ENCODE measurements around the gene LMBR1L. TPM values are rescaled to one million over a fixed set of nuclear protein-coding genes. Genes with fewer than 3 reads are reported as not detected.
A peak's percentile ranks its signal among the peaks of the same experiment; 100 is the strongest.

LMBR1L gene
- total RNA-seq, 2 experiments from 2014 or later, result 37.2 to 43.6 TPM

- TF ChIP-seq EZH2phosphoT487 (IDR thresholded peaks at IDR 0.05; ENCODE audit: borderline replicate concordance, low read depth, low read length) (no peak), CTCF (conservative IDR thresholded peaks at IDR 0.05; ENCODE audit: low read length) (no peak)
- intact Hi-C loops (cut with micrococcal nuclease; ENCODE audit: unreplicated experiment), result loop anchor here (1.0 kb wide), 2 partner anchors 20 to 79 kb away; partner anchors contain the start of gene TUBA1A
- H3K4me1 ChIP-seq (ENCODE audit: insufficient read depth, low read length, poor library complexity, severe bottlenecking), result peaks cover 36% of the 10 kb centered on the region
- H3K36me3 ChIP-seq (ENCODE audit: insufficient read depth, low read length), result no peaks in the 10 kb centered on the region
- peak overlapping the region; percentile 99 for H2AFZ ChIP-seq (ENCODE audit: low read length)
- H4K20me1 ChIP-seq (ENCODE audit: insufficient read depth, low read length), result no peaks in the 10 kb centered on the region
- no peaks in the 10 kb centered on the region for H3K79me2 ChIP-seq (ENCODE audit: insufficient read depth, low read depth, low read length)
- ChIA-PET CTCF (ENCODE audit: unreplicated experiment) (no interaction called here), POLR2A (interaction anchor here (0.6 to 1.9 kb wide), 7 partner anchors 9 to 1117 kb away, joined by 3 to 7 read pairs (median 4); partner anchors contain the start of genes TUBA1A and TUBA1B)
- no TSS peak for BruUV-seq (replicated peaks)
- H3K9me3 ChIP-seq (ENCODE audit: low read length), result no peaks in the 10 kb centered on the region
- peak overlapping the region; percentile 51 for H3K27ac ChIP-seq (ENCODE audit: low read depth, low read length, poor library complexity, severe bottlenecking)
- peak; percentile 51 for DNase-seq (ENCODE audit: low spot score)
- peak overlapping the region; percentile 76 for H3K4me2 ChIP-seq (ENCODE audit: low read length)
- H3K9me2 ChIP-seq (ENCODE audit: insufficient read depth, low read length), result no peaks in the 10 kb centered on the region
- H3K4me3 ChIP-seq (ENCODE audit: low read depth, low read length, poor library complexity, severe bottlenecking), result peak overlapping the region; percentile 81
Measured at GRCh38 chr12:49109641-49110463, 795 bp downstream of the LMBR1L start.

- no peak overlapping the region for H3K27ac ChIP-seq (ENCODE audit: low read depth, low read length, poor library complexity, severe bottlenecking)
- CTCF ChIA-PET (ENCODE audit: unreplicated experiment), result no interaction called here
- DNase-seq (ENCODE audit: low spot score), result no peak
- TSS peak; percentile 53 for BruUV-seq (replicated peaks)
- no peaks in the 10 kb centered on the region for H3K79me2 ChIP-seq (ENCODE audit: insufficient read depth, low read depth, low read length)
- no peaks in the 10 kb centered on the region for H3K9me2 ChIP-seq (ENCODE audit: insufficient read depth, low read length)
- H3K4me2 ChIP-seq (ENCODE audit: low read length), result peak overlapping the region; percentile 76
- H2AFZ ChIP-seq (ENCODE audit: low read length), result no peak overlapping the region
- POLR2A ChIA-PET, result interaction anchor here (0.7 to 1.1 kb wide), 2 partner anchors 21 to 22 kb away, joined by 3 read pairs; partner anchors contain the start of gene TUBA1B
- intact Hi-C loops (cut with micrococcal nuclease; ENCODE audit: unreplicated experiment), result no loop called here
- no peak for TF ChIP-seq EZH2phosphoT487 (IDR thresholded peaks at IDR 0.05; ENCODE audit: borderline replicate concordance, low read depth, low read length)
- TF ChIP-seq CTCF (conservative IDR thresholded peaks at IDR 0.05; ENCODE audit: low read length), result no peak
- H3K4me1 ChIP-seq (ENCODE audit: insufficient read depth, low read length, poor library complexity, severe bottlenecking), result peaks cover 44% of the 10 kb centered on the region
- H3K36me3 ChIP-seq (ENCODE audit: insufficient read depth, low read length), result peaks cover 3% of the 10 kb centered on the region; the same call in 1 of the 2 replicates
- H3K9me3 ChIP-seq (ENCODE audit: low read length), result no peaks in the 10 kb centered on the region
- H3K4me3 ChIP-seq (ENCODE audit: low read depth, low read length, poor library complexity, severe bottlenecking), result peak overlapping the region; percentile 81
- no peaks in the 10 kb centered on the region for H4K20me1 ChIP-seq (ENCODE audit: insufficient read depth, low read length)
Measured at GRCh38 chr12:49108958-49109404, 1.7 kb downstream of the LMBR1L start.
